H1 (cell line): ENCODE results near the gene F2. TPM values are rescaled to one million over a fixed set of nuclear protein-coding genes. Genes with fewer than 3 reads are reported as not detected.

Source experiments
- CTCF ChIA-PET: fragments of 300-600 bp; sonication (Branson Sonifier 250); formaldehyde crosslinking; loops from one replicate; lab custom pipeline; 2021; ENCODE audit not compliant: partially characterized antibody; lab: Charles Lee
- POLR2A ChIA-PET: fragments of 300-600 bp; sonication (Branson Sonifier 250); formaldehyde crosslinking; loops from one replicate; lab custom pipeline; 2021; ENCODE audit warnings: inconsistent platforms; ENCODE audit not compliant: partially characterized antibody; lab: Charles Lee
- DNase-seq, 2 experiments: peaks; one replicate each; pipeline versions ENCODE4 v3.0.0 to v3.0.0-alpha.2; 2010 to 2022; ENCODE audit warnings: low spot score in 2 of 2, low read depth in 1 of 2, mixed read lengths in 1 of 2
- FAIRE-seq: peaks from 2 replicates; lab custom pipeline; 2011; peaks lifted over from hg19 to GRCh38; lab: Jason Lieb, UNC
- H2AFZ ChIP-seq: 2 replicates; pipeline ENCODE4 v1.8.1; 2012; ENCODE audit warnings: low read length, inconsistent platforms
- H2AK5ac ChIP-seq: 2 replicates; pipeline ENCODE4 v1.6.1; 2013; ENCODE audit warnings: low read depth, low read length
- H2BK120ac ChIP-seq: replicated peaks from 2 replicates; pipeline ENCODE3; 2013; ENCODE audit warnings: low read depth, low read length, inconsistent platforms
- H2BK12ac ChIP-seq: 2 replicates; pipeline ENCODE4 v1.6.1; 2013; ENCODE audit warnings: low read depth, low read length
- H2BK15ac ChIP-seq: 2 replicates; pipeline ENCODE4 v1.6.1; 2013; ENCODE audit warnings: low read length
- H2BK20ac ChIP-seq: 2 replicates; pipeline ENCODE4 v1.6.1; 2013; ENCODE audit warnings: low read length
- H2BK5ac ChIP-seq: 2 replicates; pipeline ENCODE4 v1.6.1; 2013; ENCODE audit warnings: low read depth, low read length
- H3K14ac ChIP-seq: 2 replicates; pipeline ENCODE4 v1.6.1; 2013; ENCODE audit warnings: inconsistent platforms; ENCODE audit not compliant: insufficient read length
- H3K18ac ChIP-seq: 2 replicates; pipeline ENCODE4 v1.6.1; 2013; ENCODE audit warnings: low read length; ENCODE audit errors: extremely low read depth
- H3K23ac ChIP-seq: 2 replicates; pipeline ENCODE4 v1.6.1; 2013; ENCODE audit warnings: inconsistent platforms; ENCODE audit not compliant: insufficient read length
- H3K23me2 ChIP-seq: 2 replicates; pipeline ENCODE4 v1.6.1; 2013; ENCODE audit warnings: low read depth, low read length
- H3K27ac ChIP-seq: 2 replicates; pipeline ENCODE4 v1.6.1; 2011; ENCODE audit warnings: low read depth, low read length, inconsistent platforms
- H3K27me3 ChIP-seq, 4 experiments: replicated peaks in 1 of 4; 1 replicate in 1 of 4; 2 replicates in 3 of 4; pipeline versions ENCODE4 v1.6.1 to v1.8.1; 2011 to 2013; ENCODE audit warnings: low read length in 3 of 4, mild to moderate bottlenecking in 3 of 4, inconsistent platforms in 2 of 4, mixed read lengths in 2 of 4, moderate library complexity in 1 of 4; ENCODE audit not compliant: control insufficient read depth in 3 of 4, insufficient read depth in 3 of 4; ENCODE audit errors: extremely low read depth in 1 of 4
- H3K36me3 ChIP-seq, 4 experiments: 2 replicates each; pipeline versions ENCODE4 v1.6.1 to v1.8.1; 2011 to 2013; ENCODE audit warnings: mild to moderate bottlenecking in 4 of 4, low read length in 3 of 4, moderate library complexity in 2 of 4, control low read depth in 1 of 4, inconsistent platforms in 1 of 4; ENCODE audit not compliant: insufficient read depth in 4 of 4, control insufficient read depth in 2 of 4
- H3K4ac ChIP-seq: replicated peaks from 2 replicates; pipeline ENCODE3; 2013; ENCODE audit warnings: low read length, low read depth, mixed read lengths, inconsistent platforms; ENCODE audit not compliant: insufficient read length
- H3K4me1 ChIP-seq, 4 experiments: replicated peaks in 1 of 4; 1 replicate in 1 of 4; 2 replicates in 3 of 4; pipeline versions ENCODE4 v1.6.1 to v1.8.1; 2011 to 2013; ENCODE audit warnings: low read length in 3 of 4, inconsistent platforms in 2 of 4, mixed read lengths in 1 of 4; ENCODE audit not compliant: insufficient read depth in 4 of 4, control insufficient read depth in 3 of 4
- H3K4me2 ChIP-seq, 2 experiments: 2 replicates each; pipeline versions ENCODE4 v1.6.1 to v1.8.1; 2011 to 2013; ENCODE audit warnings: low read depth in 2 of 2, low read length in 2 of 2, control low read depth in 1 of 2, inconsistent platforms in 1 of 2, mild to moderate bottlenecking in 1 of 2; ENCODE audit not compliant: insufficient read depth in 1 of 2
- H3K4me3 ChIP-seq, 4 experiments: fragments of 200-600, 300-600 bp in 1 of 4; sonication (generic), shearing (Covaris generic), sonication (Bioruptor Twin) in 1 of 4; 2 replicates each; pipeline versions ENCODE4 v1.5.1 to v1.8.1; 2011 to 2016; ENCODE audit warnings: low read length in 4 of 4, low read depth in 3 of 4, control low read depth in 2 of 4, inconsistent platforms in 2 of 4, mild to moderate bottlenecking in 2 of 4, mixed read lengths in 1 of 4, moderate library complexity in 1 of 4; ENCODE audit not compliant: insufficient read depth in 2 of 4; ENCODE audit errors: extremely low read depth in 1 of 4
- H3K56ac ChIP-seq: replicated peaks from 2 replicates; pipeline ENCODE3; 2013; ENCODE audit warnings: low read depth, mild to moderate bottlenecking, mixed read lengths, low read length, inconsistent platforms; ENCODE audit not compliant: insufficient read length
- H3K79me1 ChIP-seq: 2 replicates; pipeline ENCODE4 v1.6.1; 2013; ENCODE audit warnings: low read depth, low read length, control low read depth
- H3K79me2 ChIP-seq, 2 experiments: 2 replicates each; pipeline versions ENCODE4 v1.6.1 to v1.8.1; 2012 to 2013; ENCODE audit warnings: low read length in 2 of 2, mild to moderate bottlenecking in 2 of 2, inconsistent platforms in 1 of 2; ENCODE audit not compliant: insufficient read depth in 2 of 2, control insufficient read depth in 1 of 2
- H3K9ac ChIP-seq, 4 experiments: replicated peaks in 1 of 4; 1 replicate in 1 of 4; 2 replicates in 3 of 4; pipeline versions ENCODE4 v1.6.1 to v1.8.1; 2011 to 2013; ENCODE audit warnings: low read depth in 3 of 4, low read length in 3 of 4, control low read depth in 2 of 4, mild to moderate bottlenecking in 2 of 4, moderate library complexity in 2 of 4, inconsistent platforms in 1 of 4; ENCODE audit errors: extremely low read depth in 1 of 4
- H3K9me3 ChIP-seq, 2 experiments: 2 replicates each; pipeline versions ENCODE4 v1.6.1 to v1.8.1; 2012 to 2013; ENCODE audit warnings: mild to moderate bottlenecking in 2 of 2, moderate library complexity in 2 of 2, control low read depth in 1 of 2, inconsistent platforms in 1 of 2, low read depth in 1 of 2, low read length in 1 of 2, mixed read lengths in 1 of 2; ENCODE audit not compliant: insufficient read depth in 2 of 2
- H4K20me1 ChIP-seq, 2 experiments: replicated peaks in 1 of 2; 2 replicates each; pipeline versions ENCODE3 to v1.8.1; 2011 to 2013; ENCODE audit warnings: inconsistent platforms in 2 of 2, low read length in 2 of 2, mild to moderate bottlenecking in 1 of 2; ENCODE audit not compliant: insufficient read depth in 2 of 2, control insufficient read depth in 1 of 2
- H4K5ac ChIP-seq: 2 replicates; pipeline ENCODE4 v1.6.1; 2013; ENCODE audit warnings: low read length, low read depth, mixed read lengths, inconsistent platforms; ENCODE audit not compliant: insufficient read length
- H4K8ac ChIP-seq: 2 replicates; pipeline ENCODE4 v1.8.0; 2013; ENCODE audit warnings: mild to moderate bottlenecking, moderate library complexity, low read length, inconsistent platforms; ENCODE audit not compliant: insufficient read depth; ENCODE audit errors: extremely low read depth
- H4K91ac ChIP-seq: replicated peaks from 2 replicates; pipeline ENCODE3; 2013; ENCODE audit warnings: low read length, mixed read lengths, inconsistent platforms; ENCODE audit not compliant: insufficient read length
- CTCF ChIP-seq, 3 experiments: IDR thresholded peaks; 1 replicate in 2 of 3; 2 replicates in 1 of 3; pipeline versions ENCODE4 v1.5.1 to v1.6.1; 2011; ENCODE audit warnings: low read length in 3 of 3, mild to moderate bottlenecking in 3 of 3, inconsistent platforms in 2 of 3, low read depth in 1 of 3, moderate library complexity in 1 of 3; ENCODE audit not compliant: insufficient read depth in 1 of 3; ENCODE audit errors: control extremely low read depth in 1 of 3
- GABPA ChIP-seq: IDR thresholded peaks from 2 replicates; pipeline ENCODE4 v1.6.1; 2011; ENCODE audit warnings: mild to moderate bottlenecking, low read length, moderate library complexity, borderline replicate concordance; ENCODE audit not compliant: insufficient read depth
- HDAC6 ChIP-seq: IDR thresholded peaks from one replicate; pipeline ENCODE4 v1.7.1; 2012; ENCODE audit warnings: low read depth, mild to moderate bottlenecking, inconsistent platforms, low read length, moderate library complexity
- KDM1A ChIP-seq: fragments of 200-600, 300-600 bp; sonication (generic); IDR thresholded peaks from 2 replicates; pipeline ENCODE4 v1.7.1; 2016; ENCODE audit warnings: mild to moderate bottlenecking, low read length, borderline replicate concordance
- NANOG ChIP-seq: IDR thresholded peaks from 2 replicates; pipeline ENCODE4 v1.6.1; 2011; ENCODE audit warnings: low read length, low read depth, mild to moderate bottlenecking, inconsistent platforms; ENCODE audit not compliant: insufficient read depth, poor library complexity, severe bottlenecking
- POLR2A ChIP-seq, 2 experiments: IDR thresholded peaks; 1 replicate in 1 of 2; 2 replicates in 1 of 2; pipeline ENCODE4 v1.6.1; 2011; ENCODE audit warnings: low read depth in 2 of 2, low read length in 2 of 2, mild to moderate bottlenecking in 2 of 2; ENCODE audit errors: control extremely low read depth in 1 of 2
- POLR2AphosphoS5 ChIP-seq: IDR thresholded peaks from 2 replicates; pipeline ENCODE4 v1.6.1; 2011; ENCODE audit warnings: low read depth, low read length
- RXRA ChIP-seq: IDR thresholded peaks from 2 replicates; pipeline ENCODE4 v1.6.1; 2011; ENCODE audit warnings: low read depth, mild to moderate bottlenecking, low read length, moderate library complexity; ENCODE audit not compliant: insufficient read depth
- TAF1 ChIP-seq: IDR thresholded peaks from 2 replicates; pipeline ENCODE4 v1.6.1; 2011; ENCODE audit warnings: mild to moderate bottlenecking, low read depth, low read length
- ZNF274 ChIP-seq: IDR thresholded peaks from 2 replicates; pipeline ENCODE4 v1.7.0; 2012; ENCODE audit warnings: low read length, borderline replicate concordance; ENCODE audit errors: extremely low read depth
- WGBS, 2 experiments: shearing (Covaris generic) in 1 of 2; methylation state at CpG; one replicate each; pipeline versions ENCODE4 v1.1.6 to v1.1.7; 2013 to 2015; ENCODE audit warnings: low lambda C conversion rate in 2 of 2, mixed read lengths in 2 of 2, inconsistent platforms in 1 of 2, low coverage in 1 of 2, missing lambda C conversion rate in 1 of 2; ENCODE audit not compliant: insufficient replicate concordance in 2 of 2, insufficient coverage in 1 of 2, insufficient read length in 1 of 2; ENCODE audit errors: extremely low coverage in 1 of 2, missing lambda C conversion rate in 1 of 2; 5-methylcytosine and 5-hydroxymethylcytosine counted together
- polyA plus RNA-seq, 7 experiments: library from polyadenylated mRNA; depleted of rRNA in 3 of 7; stranded (reverse) in 5 of 7; unstranded in 2 of 7; fragments of >200 nt in 5 of 7; fragments of 200-250 nt in 2 of 7; gene quantifications; 1 replicate in 5 of 7; 2 replicates in 1 of 7; 4 replicates in 1 of 7; pipeline versions ENCODE4 v1.2.1 to v1.2.3, GENCODE V29; 2011 to 2013; ENCODE audit warnings: missing spikeins in 2 of 7, mixed read lengths in 2 of 7
- total RNA-seq: library from RNA; stranded (reverse); fragmentation: NEBNext Ultra II Directional; extraction: Animal tissue kit (Norgen Biotek cat#: 25700); gene quantifications from 2 replicates; pipeline ENCODE4 v1.2.1, GENCODE V29; 2021

Gene F2
- total and polyA plus RNA-seq, 2 of the 8 experiments (the other 6 are each of a cell fraction or from before 2014, with no cell fraction given) = 0.11 TPM; not detected in 1

- no peak overlapping the region for H2AFZ ChIP-seq
- no peak overlapping the region for H3K56ac ChIP-seq
- H3K9ac ChIP-seq = no peak overlapping the region
- no peak overlapping the region for H3K4me3 ChIP-seq
- H3K79me2 ChIP-seq = peaks cover 3 to 12% of the 10 kb centered on the region in 2 experiments; a peak in 2 of 4 replicates
- H3K9me3 ChIP-seq = no peaks in the 10 kb centered on the region
- H3K36me3 ChIP-seq = peaks cover 18 to 41% (median 33%) of the 10 kb centered on the region in 4 experiments
- H3K23ac ChIP-seq = no peak overlapping the region
- H2BK15ac ChIP-seq = no peak overlapping the region
- H3K4me1 ChIP-seq = no peaks in the 10 kb centered on the region; a peak in 2 of 7 replicates
- H2BK120ac ChIP-seq = no peak overlapping the region
- no peak overlapping the region for H4K8ac ChIP-seq
- H4K20me1 ChIP-seq = peaks cover 2 to 5% of the 10 kb centered on the region in 2 experiments
- H3K14ac ChIP-seq = no peak overlapping the region
- CTCF ChIA-PET = interaction anchor here (1.3 kb wide), 1 partner anchor 11 kb away, joined by 3 read pairs; no protein-coding TSS in a partner anchor
- POLR2A ChIA-PET = interaction anchor here (1.0 to 5.2 kb wide), 3 partner anchors 8 to 16 kb away, joined by 5 to 21 read pairs (median 18); partner anchors contain the start of gene F2
- no peak overlapping the region for H3K4me2 ChIP-seq
- FAIRE-seq (no peak), DNase-seq (no peak)
- H4K5ac ChIP-seq = no peak overlapping the region
- no peak overlapping the region for H2BK5ac ChIP-seq
- no peaks in the 10 kb centered on the region for H3K27me3 ChIP-seq
- H3K4ac ChIP-seq = no peak overlapping the region
- no peak overlapping the region for H3K18ac ChIP-seq
- no peak overlapping the region for H3K27ac ChIP-seq
- no peak overlapping the region for H2AK5ac ChIP-seq
- peaks cover 6% of the 10 kb centered on the region; the same call in 1 of the 2 replicates for H3K23me2 ChIP-seq
- H3K79me1 ChIP-seq = no peaks in the 10 kb centered on the region
- no peak overlapping the region for H2BK20ac ChIP-seq
- H4K91ac ChIP-seq = no peak overlapping the region
- 96% methylated on average over 30 of the region's 31 CpGs; no CpG with 5 or more reads in 1 of the 2 experiments for WGBS, 2 experiments
- H2BK12ac ChIP-seq = no peak overlapping the region
- TF ChIP-seq POLR2AphosphoS5 = no peak
- no peak for TF ChIP-seq RXRA
- no peak for TF ChIP-seq HDAC6
- no peak for TF ChIP-seq CTCF (IDR thresholded peaks at IDR 0.05; ENCODE audit: control extremely low read depth in 1 of 3, insufficient read depth in 1 of 3, low read depth in 1 of 3, low read length in 3 of 3)
- TF ChIP-seq ZNF274 = no peak
- no peak for TF ChIP-seq KDM1A
- no peak for TF ChIP-seq NANOG
- no peak for TF ChIP-seq POLR2A (IDR thresholded peaks at IDR 0.05; ENCODE audit: control extremely low read depth in 1 of 2, low read depth in 2 of 2, low read length in 2 of 2)
- no peak for TF ChIP-seq TAF1
- no peak for TF ChIP-seq GABPA
Observed at GRCh38 chr11:46705070-46705688, 13.8 kb upstream of the F2 start.
